CD14-positive monocyte (primary cell): Measurements from ENCODE around the gene OR52E5. TPM values are rescaled to one million over a fixed set of nuclear protein-coding genes. Genes with fewer than 3 reads are reported as not detected.

Experiments
- DNase-seq, 3 donors: peaks; one replicate each; pipeline ENCODE4 v3.0.0-alpha.2; 2011 to 2022
- H2AFZ ChIP-seq: 2 replicates; pipeline ENCODE4 v1.6.0; 2012; ENCODE audit warnings: mild to moderate bottlenecking, low read depth, low read length, inconsistent platforms; ENCODE audit not compliant: insufficient read depth, poor library complexity, severe bottlenecking
- H3K27ac ChIP-seq, 2 donors: 1 replicate in 1 of 2; 2 replicates in 1 of 2; pipeline ENCODE4 v1.5.1; 2012 to 2013; ENCODE audit warnings: low read length in 2 of 2, control low read depth in 1 of 2, inconsistent platforms in 1 of 2, low read depth in 1 of 2, mild to moderate bottlenecking in 1 of 2
- H3K27me3 ChIP-seq, 2 donors: one replicate each; pipeline versions ENCODE4 v1.6.0 to v1.6.1; 2011 to 2013; ENCODE audit warnings: low read length in 2 of 2; ENCODE audit not compliant: control insufficient read depth in 2 of 2, insufficient read depth in 2 of 2
- H3K36me3 ChIP-seq, 2 donors: replicated peaks in 1 of 2; 1 replicate in 1 of 2; 2 replicates in 1 of 2; pipeline versions ENCODE4 v1.5.1 to v1.6.1; 2012 to 2013; ENCODE audit warnings: low read length in 2 of 2, control low read depth in 1 of 2, inconsistent platforms in 1 of 2, mild to moderate bottlenecking in 1 of 2; ENCODE audit not compliant: insufficient read depth in 2 of 2, control insufficient read depth in 1 of 2
- H3K4me1 ChIP-seq, 2 donors: 1 replicate in 1 of 2; 2 replicates in 1 of 2; pipeline versions ENCODE4 v1.5.1 to v1.6.1; 2012 to 2013; ENCODE audit warnings: low read length in 2 of 2, control low read depth in 1 of 2, inconsistent platforms in 1 of 2, mild to moderate bottlenecking in 1 of 2, moderate library complexity in 1 of 2; ENCODE audit not compliant: insufficient read depth in 2 of 2, control insufficient read depth in 1 of 2
- H3K4me2 ChIP-seq: replicated peaks from 2 replicates; pipeline ENCODE3; 2012; ENCODE audit warnings: low read length, moderate library complexity, mild to moderate bottlenecking; ENCODE audit not compliant: poor library complexity, severe bottlenecking; ENCODE audit errors: extremely low read depth
- H3K4me3 ChIP-seq, 3 experiments: fragments of 200-600 bp in 1 of 3; sonication (generic) in 1 of 3; replicated peaks in 1 of 3; 1 replicate in 2 of 3; 2 replicates in 1 of 3; pipeline ENCODE4 v1.5.1; 2011 to 2013; ENCODE audit warnings: low read length in 3 of 3, mild to moderate bottlenecking in 3 of 3, control low read depth in 2 of 3, low read depth in 2 of 3, inconsistent platforms in 1 of 3, moderate library complexity in 1 of 3
- H3K79me2 ChIP-seq: 2 replicates; pipeline ENCODE4 v1.6.0; 2012; ENCODE audit warnings: mild to moderate bottlenecking, control low read depth, inconsistent platforms, low read length, moderate library complexity; ENCODE audit not compliant: insufficient read depth
- H3K9ac ChIP-seq: 2 replicates; pipeline ENCODE4 v1.6.0; 2017; ENCODE audit warnings: low read length, mild to moderate bottlenecking; ENCODE audit not compliant: insufficient read depth, poor library complexity, severe bottlenecking
- H3K9me3 ChIP-seq, 2 donors: replicated peaks in 1 of 2; 1 replicate in 1 of 2; 2 replicates in 1 of 2; pipeline versions ENCODE4 v1.5.1 to v1.6.1; 2012 to 2013; ENCODE audit warnings: low read length in 2 of 2, control low read depth in 1 of 2; ENCODE audit not compliant: control insufficient read depth in 1 of 2, insufficient read depth in 1 of 2
- H4K20me1 ChIP-seq: 2 replicates; pipeline ENCODE4 v1.6.0; 2012; ENCODE audit warnings: mild to moderate bottlenecking, low read length, control low read depth, moderate library complexity; ENCODE audit not compliant: insufficient read depth
- H3K27ac Mint-ChIP-seq, 7 donors: one replicate each; pipeline ENCODE4 v1.8.0; 2020; ENCODE audit warnings: mild to moderate bottlenecking in 7 of 7, mixed read lengths in 7 of 7, moderate library complexity in 6 of 7, inconsistent platforms in 2 of 7
- H3K27me3 Mint-ChIP-seq, 3 donors: one replicate each; pipeline ENCODE4 v1.8.0; 2021 to 2022; ENCODE audit warnings: low read depth in 3 of 3, mild to moderate bottlenecking in 3 of 3, mixed read lengths in 3 of 3, moderate library complexity in 3 of 3, inconsistent platforms in 1 of 3
- H3K36me3 Mint-ChIP-seq, 2 donors: one replicate each; pipeline ENCODE4 v1.8.0; 2020; ENCODE audit warnings: mixed read lengths in 2 of 2, inconsistent platforms in 1 of 2, mild to moderate bottlenecking in 1 of 2
- H3K4me1 Mint-ChIP-seq: one replicate; pipeline ENCODE4 v1.8.0; 2020; ENCODE audit warnings: mild to moderate bottlenecking, mixed read lengths
- H3K4me3 Mint-ChIP-seq, 2 donors: one replicate each; pipeline ENCODE4 v1.8.0; 2020; ENCODE audit warnings: mild to moderate bottlenecking in 2 of 2, mixed read lengths in 2 of 2, moderate library complexity in 1 of 2
- H3K9me3 Mint-ChIP-seq, 7 donors: one replicate each; pipeline ENCODE4 v1.8.0; 2020 to 2022; ENCODE audit warnings: mixed read lengths in 7 of 7, mild to moderate bottlenecking in 6 of 7, moderate library complexity in 6 of 7, inconsistent platforms in 2 of 7
- WGBS: methylation state at CpG from one replicate; pipeline ENCODE4 v1.1.5; 2013; ENCODE audit warnings: missing lambda C conversion rate; ENCODE audit not compliant: insufficient coverage; 5-methylcytosine and 5-hydroxymethylcytosine counted together
- intact Hi-C, 2 donors: fragments of 100-400 bp; cut with micrococcal nuclease; formaldehyde crosslinking; loops; one replicate each; pipeline versions ENCODE4 v1.15.0 to v1.15.1; 2023
- polyA minus RNA-seq: library from RNA; depleted of rRNA, polyadenylated mRNA; stranded (reverse); fragments of >200 nt; gene quantifications from 2 replicates; pipeline ENCODE4 v1.2.3, GENCODE V29; 2012
- polyA plus RNA-seq, 3 donors: library from polyadenylated mRNA; depleted of rRNA in 1 of 3; unstranded in 2 of 3; stranded (reverse) in 1 of 3; fragments of 300-500 nt in 2 of 3; fragments of >200 nt in 1 of 3; fragmentation: Illumina TruSeq in 2 of 3; gene quantifications; 1 replicate in 2 of 3; 2 replicates in 1 of 3; pipeline ENCODE4 v1.2.3, GENCODE V29; 2012 to 2021
- total RNA-seq, 12 experiments: library from RNA in 1 of 12; stranded (reverse) in 1 of 12; fragments of 120-200 nt in 1 of 12; gene quantifications; one replicate each; pipeline ENCODE4 v1.2.4 and lab custom pipeline; 2013 to 2026; ENCODE audit warnings: mixed read lengths in 6 of 12, inconsistent platforms in 1 of 12
- TF ChIP-seq, protein P1 (sequence below): fragments of 200-600 bp; IDR thresholded peaks from one replicate; pipeline ENCODE4 v1.8.0; 2022; ENCODE audit warnings: antibody characterized with exemption, mild to moderate bottlenecking

The OR52E5 gene
- total RNA-seq (2013), result not detected
- polyA plus RNA-seq, result not detected
- polyA minus RNA-seq, result not detected in 2 replicates
- 0 to 1.2 (median 0) reads per million in 11 experiments for total RNA-seq (lab: John Stamatoyannopoulos, UW)

DNA sequence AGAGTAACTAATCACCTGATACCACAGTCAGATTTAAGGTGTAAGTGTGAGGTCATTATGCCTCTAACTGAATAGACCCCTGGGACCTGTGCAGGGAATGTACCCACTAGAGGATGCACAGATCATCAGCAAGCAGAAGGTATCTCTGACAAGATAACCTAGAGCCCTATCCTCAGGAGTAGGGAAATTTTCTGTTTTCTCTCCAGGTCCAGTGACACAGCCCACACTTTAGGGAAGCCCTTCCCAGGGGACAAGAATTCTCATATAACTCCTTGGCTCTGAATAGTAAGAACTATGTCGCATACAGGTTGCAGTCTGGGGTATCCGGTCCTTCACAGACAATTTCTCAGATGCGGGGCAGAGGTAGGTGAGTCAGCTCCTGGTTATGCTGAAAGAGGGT lies at the start of gene OR52E5:
OR52E5 (plus strand) TSS at position 301 of the 400 bp plus-strand sequence. CDS start 7,569 bp downstream, outside the sequence.
- no peaks in the 10 kb centered on the region for H3K4me1 ChIP-seq
- H3K9me3 ChIP-seq, result no peaks in the 10 kb centered on the region
- H3K36me3 Mint-ChIP-seq, result no peaks in the 10 kb centered on the region
- DNase-seq, result no peak
- H3K36me3 ChIP-seq, result no peaks in the 10 kb centered on the region
- no peak within 1 kb of the TSS for H3K4me2 ChIP-seq
- H3K4me3 ChIP-seq, result no peak within 1 kb of the TSS
- H2AFZ ChIP-seq, result no peak within 1 kb of the TSS
- intact Hi-C loops, result no loop called here
- no peaks in the 10 kb centered on the region for H3K79me2 ChIP-seq
- H3K9ac ChIP-seq, result no peak within 1 kb of the TSS
- TF ChIP-seq, protein P1, sequence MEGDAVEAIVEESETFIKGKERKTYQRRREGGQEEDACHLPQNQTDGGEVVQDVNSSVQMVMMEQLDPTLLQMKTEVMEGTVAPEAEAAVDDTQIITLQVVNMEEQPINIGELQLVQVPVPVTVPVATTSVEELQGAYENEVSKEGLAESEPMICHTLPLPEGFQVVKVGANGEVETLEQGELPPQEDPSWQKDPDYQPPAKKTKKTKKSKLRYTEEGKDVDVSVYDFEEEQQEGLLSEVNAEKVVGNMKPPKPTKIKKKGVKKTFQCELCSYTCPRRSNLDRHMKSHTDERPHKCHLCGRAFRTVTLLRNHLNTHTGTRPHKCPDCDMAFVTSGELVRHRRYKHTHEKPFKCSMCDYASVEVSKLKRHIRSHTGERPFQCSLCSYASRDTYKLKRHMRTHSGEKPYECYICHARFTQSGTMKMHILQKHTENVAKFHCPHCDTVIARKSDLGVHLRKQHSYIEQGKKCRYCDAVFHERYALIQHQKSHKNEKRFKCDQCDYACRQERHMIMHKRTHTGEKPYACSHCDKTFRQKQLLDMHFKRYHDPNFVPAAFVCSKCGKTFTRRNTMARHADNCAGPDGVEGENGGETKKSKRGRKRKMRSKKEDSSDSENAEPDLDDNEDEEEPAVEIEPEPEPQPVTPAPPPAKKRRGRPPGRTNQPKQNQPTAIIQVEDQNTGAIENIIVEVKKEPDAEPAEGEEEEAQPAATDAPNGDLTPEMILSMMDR, result no peak
- H3K27ac Mint-ChIP-seq, result no peak within 1 kb of the TSS
- WGBS, result 96% methylated on average over 3 of the region's 3 CpGs
- no peaks in the 10 kb centered on the region for H3K9me3 Mint-ChIP-seq
- H3K4me1 Mint-ChIP-seq, result no peaks in the 10 kb centered on the region
- no peaks in the 10 kb centered on the region for H4K20me1 ChIP-seq
- H3K27me3 Mint-ChIP-seq, result peaks cover 0 to 5% (median under 1%) of the 10 kb centered on the region in 3 donors
- H3K4me3 Mint-ChIP-seq, result no peak within 1 kb of the TSS
- H3K27ac ChIP-seq, result no peak within 1 kb of the TSS
- no peaks in the 10 kb centered on the region for H3K27me3 ChIP-seq

DNA sequence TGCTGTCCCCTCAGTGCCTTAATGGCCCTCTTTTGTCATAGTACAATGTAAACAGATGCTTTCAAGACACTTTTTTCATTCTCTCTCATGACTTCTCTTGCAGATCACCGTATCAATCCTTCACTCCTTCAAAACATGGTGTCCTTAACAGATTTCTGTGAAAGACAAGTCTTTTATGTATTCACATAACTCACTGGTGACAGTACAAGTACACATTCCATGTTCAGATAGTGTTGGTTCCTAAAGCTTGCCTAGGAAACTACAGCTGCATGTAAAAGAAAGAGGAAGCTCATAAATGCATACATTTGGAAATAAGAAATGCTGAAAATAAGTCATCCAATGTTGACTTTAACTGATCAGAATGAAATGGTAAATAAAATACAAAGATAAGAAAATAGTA lies 46.3 kb upstream of the OR52E5 start:
- Mint-ChIP-seq H3K9me3 (no peaks in the 10 kb centered on the region), H3K4me1 (no peaks in the 10 kb centered on the region), H3K27me3 (peaks cover 0 to 2% (median 0%) of the 10 kb centered on the region in 3 donors), H3K36me3 (no peaks in the 10 kb centered on the region), H3K27ac (no peak overlapping the region), H3K4me3 (no peak overlapping the region)
- no peak overlapping the region for H3K4me3 ChIP-seq
- no peaks in the 10 kb centered on the region for H3K36me3 ChIP-seq
- no peaks in the 10 kb centered on the region for H3K4me1 ChIP-seq
- H3K9ac ChIP-seq, result no peak overlapping the region
- no CpG with 5 or more reads among the region's 1 CpG for WGBS
- H4K20me1 ChIP-seq, result no peaks in the 10 kb centered on the region
- no peak overlapping the region for H3K27ac ChIP-seq
- no peak for DNase-seq
- TF ChIP-seq, protein P1, result no peak
- H3K4me2 ChIP-seq, result no peak overlapping the region
- H2AFZ ChIP-seq, result no peak overlapping the region
- no peaks in the 10 kb centered on the region for H3K27me3 ChIP-seq
- no peaks in the 10 kb centered on the region for H3K79me2 ChIP-seq
- no peaks in the 10 kb centered on the region for H3K9me3 ChIP-seq
- intact Hi-C loops, result no loop called here
